Activated CD4-positive, alpha-beta T cell treated with anti-CD3 and anti-CD28 coated beads, Interleukin-2, amount 10 ng/mL, durations not matched to agents 24 days and 14 days (primary cell): ENCODE results near the gene R3HDM2. TPM values are rescaled to one million over a fixed set of nuclear protein-coding genes. Genes with fewer than 3 reads are reported as not detected.

Source experiments
- DNase-seq: peaks from one replicate; pipeline ENCODE4 v3.0.0; 2022
- H3K27ac Mint-ChIP-seq: one replicate; pipeline ENCODE4 v1.8.0; 2022; ENCODE audit warnings: mild to moderate bottlenecking, mixed read lengths
- H3K27me3 Mint-ChIP-seq: one replicate; pipeline ENCODE4 v1.8.0; 2022; ENCODE audit warnings: mixed read lengths
- H3K36me3 Mint-ChIP-seq: one replicate; pipeline ENCODE4 v1.8.0; 2022; ENCODE audit warnings: low read depth, mild to moderate bottlenecking, mixed read lengths
- H3K4me1 Mint-ChIP-seq: one replicate; pipeline ENCODE4 v1.8.0; 2021; ENCODE audit warnings: mixed read lengths
- H3K4me3 Mint-ChIP-seq: one replicate; pipeline ENCODE4 v1.8.0; 2022; ENCODE audit warnings: mild to moderate bottlenecking, moderate library complexity, mixed read lengths
- H3K9me3 Mint-ChIP-seq: one replicate; pipeline ENCODE4 v1.8.0; 2021; ENCODE audit warnings: mixed read lengths
- intact Hi-C: fragments of 100-400 bp; cut with micrococcal nuclease; formaldehyde crosslinking; loops from one replicate; pipeline ENCODE4 v1.15.1; 2023
- total RNA-seq: library from RNA; stranded (reverse); gene quantifications from 2 replicates; pipeline ENCODE4 v1.2.3, GENCODE V29; 2022

Gene R3HDM2
- total RNA-seq, 1 donor from 2014 or later, result 45.8 TPM

GRCh38 chr12:57230381-57231155 lies 200.3 kb downstream of the R3HDM2 start:
- no peak for DNase-seq
- Mint-ChIP-seq H3K27ac (peak overlapping the region; percentile 98), H3K36me3 (peaks cover 49% of the 10 kb centered on the region), H3K27me3 (peaks cover 15% of the 10 kb centered on the region), H3K9me3 (no peaks in the 10 kb centered on the region), H3K4me3 (peak overlapping the region; percentile 100), H3K4me1 (peaks cover 54% of the 10 kb centered on the region)
- intact Hi-C loops, result no loop called here

- H3K36me3 Mint-ChIP-seq, result peaks cover 45% of the 10 kb centered on the region
- no peaks in the 10 kb centered on the region for H3K9me3 Mint-ChIP-seq
- peak; percentile 98 for DNase-seq
- H3K27ac Mint-ChIP-seq, result peak within 1 kb of the TSS; percentile 98
- peak within 1 kb of the TSS; percentile 100 for H3K4me3 Mint-ChIP-seq
- peaks cover 17% of the 10 kb centered on the region for H3K27me3 Mint-ChIP-seq
- peaks cover 55% of the 10 kb centered on the region for H3K4me1 Mint-ChIP-seq
- intact Hi-C loops, result loop anchor here (1.0 kb wide), 1 partner anchor 9 kb away; no protein-coding TSS in a partner anchor
Measured at GRCh38 chr12:57229634-57230380, 201.0 kb downstream of the R3HDM2 start, which contains the start of gene SHMT2. Gene SHMT2, plus strand, starts transcription at chr12:57229711. Its CDS starts 68 bp downstream, at chr12:57229779.

GRCh38 chr12:57229046-57229633 lies 201.7 kb downstream of the R3HDM2 start:
- Mint-ChIP-seq H3K27me3 (peaks cover 21% of the 10 kb centered on the region), H3K9me3 (no peaks in the 10 kb centered on the region), H3K4me3 (peak overlapping the region; percentile 100), H3K27ac (peak overlapping the region; percentile 98), H3K36me3 (peaks cover 39% of the 10 kb centered on the region), H3K4me1 (peaks cover 50% of the 10 kb centered on the region)
- DNase-seq, result peak; percentile 81
- intact Hi-C loops, result loop anchor here (1.0 kb wide), 1 partner anchor 10 kb away; no protein-coding TSS in a partner anchor

GRCh38 chr12:57227315-57228115 lies 203.3 kb downstream of the R3HDM2 start:
- Mint-ChIP-seq H3K4me1 (peaks cover 55% of the 10 kb centered on the region), H3K36me3 (peaks cover 26% of the 10 kb centered on the region), H3K4me3 (peak overlapping the region; percentile 53), H3K27ac (peak overlapping the region; percentile 13), H3K27me3 (peaks cover 37% of the 10 kb centered on the region), H3K9me3 (no peaks in the 10 kb centered on the region)
- no peak for DNase-seq
- intact Hi-C loops, result loop anchor here (1.0 kb wide), 1 partner anchor 8 kb away; no protein-coding TSS in a partner anchor

GRCh38 chr12:57226588-57227314 lies 204.1 kb downstream of the R3HDM2 start:
- H3K27ac Mint-ChIP-seq, result no peak overlapping the region
- peaks cover 56% of the 10 kb centered on the region for H3K4me1 Mint-ChIP-seq
- no peaks in the 10 kb centered on the region for H3K9me3 Mint-ChIP-seq
- intact Hi-C loops, result loop anchor here (1.0 kb wide), 1 partner anchor 7 kb away; no protein-coding TSS in a partner anchor
- DNase-seq, result no peak
- peaks cover 45% of the 10 kb centered on the region for H3K27me3 Mint-ChIP-seq
- peaks cover 20% of the 10 kb centered on the region for H3K36me3 Mint-ChIP-seq
- peak overlapping the region; percentile 53 for H3K4me3 Mint-ChIP-seq

- H3K4me1 Mint-ChIP-seq, result peaks cover 60% of the 10 kb centered on the region
- DNase-seq, result no peak
- peaks cover 14% of the 10 kb centered on the region for H3K36me3 Mint-ChIP-seq
- peaks cover 55% of the 10 kb centered on the region for H3K27me3 Mint-ChIP-seq
- no peaks in the 10 kb centered on the region for H3K9me3 Mint-ChIP-seq
- intact Hi-C loops, result loop anchor here (2.0 kb wide), 1 partner anchor 13 kb away; no protein-coding TSS in a partner anchor
- H3K27ac Mint-ChIP-seq, result peak overlapping the region; percentile 40
- peak overlapping the region; percentile 50 for H3K4me3 Mint-ChIP-seq
Measured at GRCh38 chr12:57225680-57226210, 205.1 kb downstream of the R3HDM2 start.

GRCh38 chr12:57224973-57225679 lies 205.7 kb downstream of the R3HDM2 start:
- Mint-ChIP-seq H3K27me3 (peaks cover 58% of the 10 kb centered on the region), H3K36me3 (peaks cover 8% of the 10 kb centered on the region), H3K27ac (peak overlapping the region; percentile 59), H3K4me1 (peaks cover 57% of the 10 kb centered on the region), H3K4me3 (peak overlapping the region; percentile 60), H3K9me3 (no peaks in the 10 kb centered on the region)
- DNase-seq, result peak; percentile 91
- intact Hi-C loops, result loop anchor here (2.0 kb wide), 1 partner anchor 14 kb away; no protein-coding TSS in a partner anchor

GRCh38 chr12:57224278-57224972 lies 206.4 kb downstream of the R3HDM2 start:
- Mint-ChIP-seq H3K27ac (no peak overlapping the region), H3K4me1 (peaks cover 53% of the 10 kb centered on the region), H3K36me3 (peaks cover 2% of the 10 kb centered on the region), H3K4me3 (no peak overlapping the region), H3K9me3 (no peaks in the 10 kb centered on the region), H3K27me3 (peaks cover 63% of the 10 kb centered on the region)
- intact Hi-C loops, result loop anchor here (2.0 kb wide), 1 partner anchor 14 kb away; no protein-coding TSS in a partner anchor
- no peak for DNase-seq

GRCh38 chr12:57223191-57224165 lies 207.4 kb downstream of the R3HDM2 start:
- no peaks in the 10 kb centered on the region for H3K9me3 Mint-ChIP-seq
- no peak overlapping the region for H3K27ac Mint-ChIP-seq
- intact Hi-C loops, result loop anchor here (2.0 kb wide), 1 partner anchor 15 kb away; no protein-coding TSS in a partner anchor
- peaks cover 73% of the 10 kb centered on the region for H3K27me3 Mint-ChIP-seq
- peaks cover 2% of the 10 kb centered on the region for H3K36me3 Mint-ChIP-seq
- no peak overlapping the region for H3K4me3 Mint-ChIP-seq
- peaks cover 46% of the 10 kb centered on the region for H3K4me1 Mint-ChIP-seq
- no peak for DNase-seq

- intact Hi-C loops, result no loop called here
- Mint-ChIP-seq H3K4me1 (peaks cover 43% of the 10 kb centered on the region), H3K27ac (no peak overlapping the region), H3K27me3 (peaks cover 79% of the 10 kb centered on the region), H3K4me3 (no peak overlapping the region), H3K36me3 (peaks cover 2% of the 10 kb centered on the region), H3K9me3 (no peaks in the 10 kb centered on the region)
- no peak for DNase-seq
Measured at GRCh38 chr12:57222286-57223190, 208.3 kb downstream of the R3HDM2 start.
